Measurements from ENCODE around the gene KRTAP12-3. TPM values are rescaled to one million over a fixed set of nuclear protein-coding genes. Genes with fewer than 3 reads are reported as not detected.

The KRTAP12-3 gene
- total and polyA plus RNA-seq, 10 donors: not detected

GRCh38 chr21:44691686-44692085 lies 34.0 kb downstream of the KRTAP12-3 start:
- H3K27me3 ChIP-seq (replicated peaks in 1 of 7): peaks cover 0 to 29% (median 0%) of the 10 kb centered on the region in 7 donors
- no peak overlapping the region for H3K4me3 ChIP-seq
- intact Hi-C loops (cut with DNase I; ENCODE audit: low total_unique reads): no loop called here
- no peak overlapping the region for H3K27ac ChIP-seq
- no peaks in the 10 kb centered on the region for H3K4me1 ChIP-seq
- no peaks in the 10 kb centered on the region for H3K36me3 ChIP-seq
- DNase-seq: no peak
- TF ChIP-seq POLR2AphosphoS5 (IDR thresholded peaks at IDR 0.05) (no peak), CTCF (IDR thresholded peaks at IDR 0.05 in 8 of 11, conservative IDR thresholded peaks at IDR 0.05 in 3 of 11) (no peak), POLR2A (IDR thresholded peaks at IDR 0.05) (no peak)
- H3K9me3 ChIP-seq: peaks cover 0 to 28% (median 21%) of the 10 kb centered on the region in 8 donors
- WGBS, 5 donors: 67 to 82% (median 78%) methylated on average over 2 of the region's 2 CpGs

- H3K4me3 ChIP-seq: no peak overlapping the region
- no peaks in the 10 kb centered on the region for H3K36me3 ChIP-seq
- peaks cover 0 to 29% (median 12%) of the 10 kb centered on the region in 7 donors for H3K27me3 ChIP-seq (replicated peaks in 1 of 7)
- H3K9me3 ChIP-seq: peaks cover 0 to 28% (median 21%) of the 10 kb centered on the region in 8 donors
- H3K4me1 ChIP-seq: no peaks in the 10 kb centered on the region
- TF ChIP-seq POLR2A (IDR thresholded peaks at IDR 0.05) (no peak), CTCF (IDR thresholded peaks at IDR 0.05 in 8 of 11, conservative IDR thresholded peaks at IDR 0.05 in 3 of 11) (no peak), POLR2AphosphoS5 (IDR thresholded peaks at IDR 0.05) (no peak)
- DNase-seq: no peak
- intact Hi-C loops (cut with DNase I; ENCODE audit: low total_unique reads): no loop called here
- 47 to 54% (median 49%) methylated on average over 2 of the region's 2 CpGs for WGBS, 5 donors
- no peak overlapping the region for H3K27ac ChIP-seq
Observed at GRCh38 chr21:44692798-44693512, 35.2 kb downstream of the KRTAP12-3 start.

- no peak for DNase-seq
- no peak for TF ChIP-seq CTCF (IDR thresholded peaks at IDR 0.05 in 8 of 11, conservative IDR thresholded peaks at IDR 0.05 in 3 of 11)
- no peak for TF ChIP-seq POLR2AphosphoS5 (IDR thresholded peaks at IDR 0.05)
- no peak for TF ChIP-seq POLR2A (IDR thresholded peaks at IDR 0.05)
- 60 to 66% (median 62%) methylated on average over 11 of the region's 11 CpGs for WGBS, 5 donors
- Histone ChIP-seq H3K9me3 (peaks cover 0 to 28% (median 21%) of the 10 kb centered on the region in 8 donors), H3K4me3 (no peak overlapping the region), H3K4me1 (no peaks in the 10 kb centered on the region), H3K27me3 (replicated peaks in 1 of 7) (peaks cover 0 to 37% (median 26%) of the 10 kb centered on the region in 7 donors), H3K36me3 (no peaks in the 10 kb centered on the region), H3K27ac (no peak overlapping the region)
- intact Hi-C loops (cut with DNase I; ENCODE audit: low total_unique reads): no loop called here
Observed at GRCh38 chr21:44694776-44695175, 37.0 kb downstream of the KRTAP12-3 start.

GRCh38 chr21:44695184-44695583 lies 37.5 kb downstream of the KRTAP12-3 start:
- 63 to 75% (median 71%) methylated on average over 5 to 8 of the region's 8 CpGs for WGBS, 5 donors
- Histone ChIP-seq H3K4me1 (no peaks in the 10 kb centered on the region), H3K9me3 (peaks cover 0 to 28% (median 21%) of the 10 kb centered on the region in 8 donors), H3K4me3 (no peak overlapping the region), H3K27ac (no peak overlapping the region), H3K36me3 (no peaks in the 10 kb centered on the region), H3K27me3 (replicated peaks in 1 of 7) (peaks cover 0 to 41% (median 30%) of the 10 kb centered on the region in 7 donors)
- no peak for TF ChIP-seq POLR2A (IDR thresholded peaks at IDR 0.05)
- no peak for TF ChIP-seq CTCF (IDR thresholded peaks at IDR 0.05 in 8 of 11, conservative IDR thresholded peaks at IDR 0.05 in 3 of 11)
- TF ChIP-seq POLR2AphosphoS5 (IDR thresholded peaks at IDR 0.05): no peak
- no peak for DNase-seq
- intact Hi-C loops (cut with DNase I; ENCODE audit: low total_unique reads): no loop called here
